Measurements from ENCODE around the gene KNTC1.
"Not testable (repeated sequence)": the region's sequence is repeated elsewhere in the genome, so short reads cannot be mapped to it uniquely, and the experiment has no call there.

KNTC1 gene

GRCh38 chr12:122646517-122647217 is 119.6 kb downstream of the KNTC1 start:
- DNase-seq (ENCODE audit: low read depth in 2 of 2): peak; percentile 23 to 55

- DNase-seq (ENCODE audit: low read depth in 2 of 2): no peak
These were observed 124.6 kb downstream of the KNTC1 start for GRCh38 chr12:122651520-122652224.

GRCh38 chr12:122653291-122653690 is 126.2 kb downstream of the KNTC1 start:
- not testable (repeated sequence) for DNase-seq (ENCODE audit: low read depth in 2 of 2)

- no peak for DNase-seq (ENCODE audit: low read depth in 2 of 2)
These were observed 129.2 kb downstream of the KNTC1 start for GRCh38 chr12:122656298-122656697.

GRCh38 chr12:122659579-122659978 is 132.5 kb downstream of the KNTC1 start:
- DNase-seq (ENCODE audit: low read depth in 2 of 2): no peak

GRCh38 chr12:122661246-122661645 is 134.2 kb downstream of the KNTC1 start:
- no peak for DNase-seq (ENCODE audit: low read depth in 2 of 2)

- no peak for DNase-seq (ENCODE audit: low read depth in 2 of 2)
These were observed 134.9 kb downstream of the KNTC1 start for GRCh38 chr12:122661938-122662337.

GRCh38 chr12:122665349-122665748 is 138.3 kb downstream of the KNTC1 start:
- DNase-seq (ENCODE audit: low read depth in 2 of 2): no peak

- DNase-seq (ENCODE audit: low read depth in 2 of 2): no peak
These were observed 138.7 kb downstream of the KNTC1 start for GRCh38 chr12:122665759-122666158.

GRCh38 chr12:122668268-122668667 is 141.2 kb downstream of the KNTC1 start:
- no peak for DNase-seq (ENCODE audit: low read depth in 2 of 2)

- DNase-seq (ENCODE audit: low read depth in 2 of 2): no peak
These were observed 142.5 kb downstream of the KNTC1 start for GRCh38 chr12:122669397-122670070.

GRCh38 chr12:122672515-122672914 is 145.5 kb downstream of the KNTC1 start:
- DNase-seq (ENCODE audit: low read depth in 2 of 2): no peak
